H9 (cell line): Measurements from ENCODE around the gene CXCL8. TPM values are rescaled to one million over a fixed set of nuclear protein-coding genes. Genes with fewer than 3 reads are reported as not detected.

Source experiments
- DNase-seq: peaks from one replicate; pipeline ENCODE4 v3.0.0-alpha.2; 2017
- H2AFZ ChIP-seq: one replicate; pipeline ENCODE4 v1.6.1; 2013; ENCODE audit warnings: mild to moderate bottlenecking, low read length, control low read depth, moderate library complexity
- H2AK5ac ChIP-seq: 2 replicates; pipeline ENCODE4 v1.6.1; 2013; ENCODE audit warnings: low read length, control low read depth, mixed read lengths; ENCODE audit not compliant: insufficient read length
- H2BK120ac ChIP-seq: one replicate; pipeline ENCODE4 v1.6.1; 2013; ENCODE audit warnings: low read depth, mild to moderate bottlenecking, low read length, control low read depth, inconsistent platforms; ENCODE audit not compliant: poor library complexity, severe bottlenecking
- H2BK12ac ChIP-seq: 2 replicates; pipeline ENCODE4 v1.6.1; 2013; ENCODE audit warnings: low read length, control low read depth, mixed read lengths, low read depth; ENCODE audit not compliant: insufficient read length
- H2BK15ac ChIP-seq: 2 replicates; pipeline ENCODE4 v1.6.1; 2013; ENCODE audit warnings: low read depth, low read length, control low read depth
- H2BK20ac ChIP-seq: one replicate; pipeline ENCODE4 v1.6.1; 2013; ENCODE audit warnings: low read depth, mild to moderate bottlenecking, low read length, control low read depth, inconsistent platforms; ENCODE audit not compliant: poor library complexity, severe bottlenecking
- H2BK5ac ChIP-seq: 2 replicates; pipeline ENCODE4 v1.6.1; 2013; ENCODE audit warnings: low read length, control low read depth, mixed read lengths; ENCODE audit not compliant: insufficient read length
- H3K14ac ChIP-seq: 2 replicates; pipeline ENCODE4 v1.6.1; 2013; ENCODE audit warnings: low read length, control low read depth; ENCODE audit not compliant: insufficient read depth
- H3K18ac ChIP-seq: 2 replicates; pipeline ENCODE4 v1.6.1; 2013; ENCODE audit warnings: low read depth, mild to moderate bottlenecking, mixed read lengths, low read length, control low read depth; ENCODE audit not compliant: insufficient read length
- H3K23ac ChIP-seq: 2 replicates; pipeline ENCODE4 v1.6.1; 2013; ENCODE audit warnings: low read length, control low read depth, mixed read lengths, low read depth; ENCODE audit not compliant: insufficient read length
- H3K23me2 ChIP-seq: 2 replicates; pipeline ENCODE4 v1.6.1; 2013; ENCODE audit warnings: low read depth, mild to moderate bottlenecking, mixed read lengths, low read length, control low read depth; ENCODE audit not compliant: insufficient read length, poor library complexity, severe bottlenecking
- H3K27ac ChIP-seq: 2 replicates; pipeline ENCODE4 v1.5.1; 2013; ENCODE audit warnings: low read length, control low read depth, mixed read lengths, low read depth; ENCODE audit not compliant: insufficient read length
- H3K27me3 ChIP-seq: 2 replicates; pipeline ENCODE4 v1.6.1; 2013; ENCODE audit warnings: low read length, control low read depth, inconsistent platforms; ENCODE audit not compliant: insufficient read depth
- H3K4ac ChIP-seq: 2 replicates; pipeline ENCODE4 v1.6.1; 2013; ENCODE audit warnings: low read depth, mild to moderate bottlenecking, control low read depth, inconsistent platforms, low read length, moderate library complexity
- H3K4me1 ChIP-seq: 2 replicates; pipeline ENCODE4 v1.6.1; 2013; ENCODE audit warnings: low read length, control low read depth, inconsistent platforms; ENCODE audit not compliant: insufficient read depth
- H3K4me2 ChIP-seq: 2 replicates; pipeline ENCODE4 v1.6.1; 2013; ENCODE audit warnings: low read length, control low read depth, mixed read lengths; ENCODE audit not compliant: insufficient read length, insufficient read depth
- H3K56ac ChIP-seq: 2 replicates; pipeline ENCODE4 v1.6.1; 2013; ENCODE audit warnings: low read depth, mild to moderate bottlenecking, mixed read lengths, low read length, control low read depth; ENCODE audit not compliant: insufficient read length
- H3K79me1 ChIP-seq: 2 replicates; pipeline ENCODE4 v1.6.1; 2013; ENCODE audit warnings: low read depth, mild to moderate bottlenecking, moderate library complexity, low read length, control low read depth, inconsistent platforms; ENCODE audit not compliant: insufficient read depth, poor library complexity, severe bottlenecking
- H3K79me2 ChIP-seq: 2 replicates; pipeline ENCODE4 v1.6.1; 2013; ENCODE audit warnings: low read length, control low read depth, inconsistent platforms; ENCODE audit not compliant: insufficient read depth
- H3K9ac ChIP-seq: 2 replicates; pipeline ENCODE4 v1.6.1; 2013; ENCODE audit warnings: low read length, control low read depth, mixed read lengths; ENCODE audit not compliant: insufficient read length; ENCODE audit errors: extremely low read depth
- H3K9me3 ChIP-seq: one replicate; pipeline ENCODE4 v1.6.1; 2013; ENCODE audit warnings: low read depth, low read length, inconsistent platforms; ENCODE audit not compliant: control insufficient read depth
- H3T11ph ChIP-seq: one replicate; pipeline ENCODE4 v1.6.1; 2013; ENCODE audit warnings: mild to moderate bottlenecking, low read length, control low read depth, inconsistent platforms
- H4K20me1 ChIP-seq: one replicate; pipeline ENCODE4 v1.6.1; 2013; ENCODE audit not compliant: control insufficient read depth, insufficient read length, insufficient read depth
- H4K5ac ChIP-seq: 2 replicates; pipeline ENCODE4 v1.6.1; 2013; ENCODE audit warnings: low read depth, mild to moderate bottlenecking, mixed read lengths, low read length, control low read depth; ENCODE audit not compliant: insufficient read length
- H4K8ac ChIP-seq: replicated peaks from 2 replicates; pipeline ENCODE4 v1.6.1; 2013; ENCODE audit warnings: low read length, control low read depth, mixed read lengths, low read depth; ENCODE audit not compliant: insufficient read length
- H4K91ac ChIP-seq: 2 replicates; pipeline ENCODE4 v1.6.1; 2013; ENCODE audit warnings: low read depth, mild to moderate bottlenecking, moderate library complexity, mixed read lengths, low read length, control low read depth; ENCODE audit not compliant: insufficient read length
- H3K27ac Mint-ChIP-seq, 3 experiments: 2 replicates in 2 of 3; 3 replicates in 1 of 3; pipeline ENCODE4 v1.8.0; 2020 to 2021; ENCODE audit warnings: mixed read lengths in 3 of 3, mild to moderate bottlenecking in 1 of 3, moderate library complexity in 1 of 3
- H3K27me3 Mint-ChIP-seq: 2 replicates; pipeline ENCODE4 v1.8.0; 2021; ENCODE audit warnings: low read depth, mild to moderate bottlenecking, moderate library complexity, mixed read lengths
- H3K36me3 Mint-ChIP-seq, 3 experiments: 2 replicates in 2 of 3; 3 replicates in 1 of 3; pipeline ENCODE4 v1.8.0; 2020 to 2021; ENCODE audit warnings: low read depth in 3 of 3, mixed read lengths in 3 of 3; ENCODE audit not compliant: insufficient read depth in 1 of 3
- H3K4me1 Mint-ChIP-seq, 2 experiments: 2 replicates each; pipeline ENCODE4 v1.8.0; 2020; ENCODE audit warnings: mixed read lengths in 2 of 2
- H3K4me3 Mint-ChIP-seq, 2 experiments: 2 replicates in 1 of 2; 3 replicates in 1 of 2; pipeline ENCODE4 v1.8.0; 2020 to 2021; ENCODE audit warnings: mild to moderate bottlenecking in 2 of 2, mixed read lengths in 2 of 2, moderate library complexity in 1 of 2
- H3K9me3 Mint-ChIP-seq, 2 experiments: 2 replicates in 1 of 2; 3 replicates in 1 of 2; pipeline ENCODE4 v1.8.0; 2020; ENCODE audit warnings: mild to moderate bottlenecking in 2 of 2, mixed read lengths in 2 of 2, moderate library complexity in 1 of 2
- CTCF ChIP-seq: fragments of 200-600 bp; sonication (generic); conservative IDR thresholded peaks from 3 replicates; pipeline ENCODE4 v1.8.0; 2021; ENCODE audit warnings: antibody characterized with exemption, mild to moderate bottlenecking
- WGBS: extraction: QIAGEN DNeasy Blood & Tissue Kit; methylation state at CpG from one replicate; pipeline ENCODE4 v1.1.7; 2013; ENCODE audit warnings: missing lambda C conversion rate, low lambda C conversion rate, mixed read lengths; ENCODE audit not compliant: insufficient read length; ENCODE audit errors: extremely low coverage; 5-methylcytosine and 5-hydroxymethylcytosine counted together
- total RNA-seq: library from RNA; stranded (reverse); gene quantifications from 2 replicates; pipeline ENCODE4 v1.2.1, GENCODE V29; 2021

Gene CXCL8
- total RNA-seq, 1 experiment from 2014 or later: not detected

DNA sequence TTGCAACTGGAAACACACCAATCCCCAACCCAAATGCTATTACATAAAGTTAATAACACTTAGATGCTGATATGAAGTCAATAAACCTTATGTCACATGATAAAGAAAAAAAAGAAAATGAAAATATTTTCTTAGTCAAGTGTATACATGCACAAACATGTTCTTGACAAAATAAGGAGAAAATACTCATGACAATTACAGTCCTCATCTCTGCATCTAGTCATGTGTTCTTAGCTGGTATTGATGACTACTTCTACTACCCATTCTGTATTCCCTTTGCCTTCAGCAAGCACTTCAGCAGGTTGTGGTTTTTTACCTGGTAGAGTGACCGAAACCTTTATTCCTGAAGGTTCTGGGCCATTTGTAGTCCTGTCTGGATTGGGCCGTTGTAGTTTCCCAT lies 24.9 kb downstream of the CXCL8 start:
- Histone ChIP-seq H3K18ac (no peak overlapping the region), H3K9me3 (no peaks in the 10 kb centered on the region), H3K4me2 (no peak overlapping the region), H3K27me3 (no peaks in the 10 kb centered on the region), H3K79me2 (no peaks in the 10 kb centered on the region), H2BK5ac (no peak overlapping the region), H3K23me2 (no peaks in the 10 kb centered on the region), H3K23ac (no peak overlapping the region), H3K4ac (no peak overlapping the region), H4K8ac (no peak overlapping the region), H2BK15ac (no peak overlapping the region), H2AK5ac (no peak overlapping the region), H3K9ac (no peak overlapping the region), H4K5ac (no peak overlapping the region), H2AFZ (no peak overlapping the region), H3K27ac (no peak overlapping the region), H3T11ph (no peak overlapping the region), H3K56ac (no peak overlapping the region), H3K14ac (no peak overlapping the region), H3K79me1 (no peaks in the 10 kb centered on the region), H3K4me1 (no peaks in the 10 kb centered on the region), H4K91ac (no peak overlapping the region), H4K20me1 (no peaks in the 10 kb centered on the region), H2BK20ac (no peak overlapping the region), H2BK120ac (no peak overlapping the region), H2BK12ac (no peak overlapping the region)
- TF ChIP-seq CTCF: no peak
- WGBS: no CpG with 5 or more reads among the region's 2 CpGs
- Mint-ChIP-seq H3K4me3 (no peak overlapping the region), H3K27ac (no peak overlapping the region), H3K9me3 (no peaks in the 10 kb centered on the region; a peak in 1 of 5 replicates), H3K36me3 (no peaks in the 10 kb centered on the region), H3K27me3 (peaks cover 4% of the 10 kb centered on the region), H3K4me1 (no peaks in the 10 kb centered on the region)
- no peak for DNase-seq
